ENCODE data around the gene PTPN14.

PTPN14 gene

DNA sequence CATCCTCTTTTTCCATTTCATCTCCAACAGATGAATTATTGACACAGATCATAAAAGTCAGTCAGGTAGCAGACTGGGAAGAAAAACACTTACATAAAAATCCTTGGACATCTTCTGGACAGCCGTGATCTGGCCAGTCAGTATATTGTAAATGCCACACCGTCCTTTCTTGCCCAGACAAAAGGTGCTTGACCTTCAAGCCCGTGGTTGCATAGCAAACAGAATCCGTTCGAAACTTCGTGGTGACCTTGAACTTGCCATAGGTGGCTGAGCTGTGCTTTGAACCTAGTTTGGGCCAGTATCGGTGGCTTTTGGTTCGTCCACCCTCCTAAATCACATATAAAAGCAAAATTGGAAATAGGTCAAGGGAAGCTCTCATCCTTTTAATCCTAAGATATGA is 182.0 kb downstream of the PTPN14 start:
- DNase-seq (ENCODE audit: low read depth in 2 of 2): no peak

DNA sequence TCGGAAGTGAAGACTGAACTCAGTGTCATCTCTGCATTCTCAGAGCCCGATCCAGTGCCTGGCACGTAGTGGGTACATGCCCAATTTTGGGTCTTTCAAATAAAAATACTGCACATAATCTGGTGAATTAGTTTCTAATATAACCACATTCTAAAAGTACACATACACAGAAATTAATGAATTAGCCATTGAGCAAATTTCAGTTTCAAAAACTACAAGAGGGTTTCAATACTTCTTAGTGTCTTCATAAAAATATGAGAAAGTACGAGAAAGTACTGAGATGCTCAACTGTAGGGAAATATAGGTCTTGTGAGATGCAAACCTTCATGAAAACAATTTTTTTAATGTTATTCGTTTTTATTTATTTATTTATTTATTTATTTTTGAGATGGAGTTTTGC is 183.6 kb downstream of the PTPN14 start:
- DNase-seq (ENCODE audit: low read depth in 2 of 2): no peak

DNA sequence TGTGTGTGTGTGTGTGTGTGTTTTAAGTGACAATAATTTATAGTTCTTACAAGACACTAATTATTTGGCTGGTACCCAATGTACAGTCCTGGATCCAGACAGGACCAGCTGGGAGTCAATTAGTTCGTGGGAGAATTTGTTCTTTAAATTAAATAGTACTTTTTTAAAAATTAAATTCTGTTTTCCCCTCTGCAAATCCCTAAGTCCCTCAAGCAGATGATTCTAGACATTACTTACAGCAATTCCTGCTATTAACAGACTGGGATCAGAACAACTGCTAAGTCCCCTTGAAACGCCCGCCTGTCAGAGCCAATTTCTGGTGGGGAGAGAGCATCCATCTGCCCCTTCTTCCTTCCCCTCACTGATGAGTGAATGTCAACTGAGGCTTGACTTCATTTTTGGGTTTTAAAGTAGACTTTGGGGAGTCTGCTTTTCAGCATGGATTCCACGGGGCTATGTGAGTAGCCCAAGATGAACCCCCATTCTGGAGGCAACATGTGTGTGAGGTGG is 186.6 kb downstream of the PTPN14 start:
- no peak for DNase-seq (ENCODE audit: low read depth in 2 of 2)

DNA sequence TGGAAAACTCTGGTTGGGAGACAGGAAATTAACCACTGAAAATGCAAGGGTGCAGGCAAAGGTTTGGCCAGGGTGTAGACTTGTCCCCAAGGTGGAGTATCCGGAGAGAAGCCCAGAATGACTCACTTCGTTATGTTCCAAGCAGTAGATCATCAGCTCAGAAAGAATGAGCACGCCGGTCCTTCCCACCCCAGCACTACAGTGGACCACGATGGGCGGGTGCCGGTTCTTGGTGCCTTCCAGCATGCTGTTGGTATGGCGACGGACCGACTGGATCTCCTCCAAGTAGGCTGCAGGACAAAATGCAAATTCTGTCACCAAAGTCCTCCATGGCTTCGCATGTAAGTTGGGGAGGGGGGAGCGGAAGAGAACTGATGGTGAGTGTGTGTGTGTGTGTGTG is 187.0 kb downstream of the PTPN14 start:
- no peak for DNase-seq (ENCODE audit: low read depth in 2 of 2)

DNA sequence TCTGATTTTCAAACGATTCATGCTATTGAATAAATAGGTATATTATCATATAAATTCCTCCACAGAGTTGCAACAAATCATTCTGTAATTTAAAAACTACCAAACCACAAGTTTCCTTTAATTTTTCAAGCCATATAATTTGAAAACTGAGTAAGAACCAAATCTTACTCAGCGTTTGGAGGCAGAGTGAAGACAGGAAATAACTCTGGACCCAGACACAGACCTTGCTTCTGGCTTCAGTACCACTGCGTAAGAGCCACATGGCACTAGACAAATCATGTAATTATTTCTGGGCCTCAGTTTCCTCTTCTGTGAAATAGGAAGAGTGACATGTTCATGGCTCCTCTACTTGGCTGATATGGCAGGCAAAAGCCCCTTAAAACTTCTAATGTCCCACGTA is 188.0 kb downstream of the PTPN14 start:
- DNase-seq (ENCODE audit: low read depth in 2 of 2): no peak

DNA sequence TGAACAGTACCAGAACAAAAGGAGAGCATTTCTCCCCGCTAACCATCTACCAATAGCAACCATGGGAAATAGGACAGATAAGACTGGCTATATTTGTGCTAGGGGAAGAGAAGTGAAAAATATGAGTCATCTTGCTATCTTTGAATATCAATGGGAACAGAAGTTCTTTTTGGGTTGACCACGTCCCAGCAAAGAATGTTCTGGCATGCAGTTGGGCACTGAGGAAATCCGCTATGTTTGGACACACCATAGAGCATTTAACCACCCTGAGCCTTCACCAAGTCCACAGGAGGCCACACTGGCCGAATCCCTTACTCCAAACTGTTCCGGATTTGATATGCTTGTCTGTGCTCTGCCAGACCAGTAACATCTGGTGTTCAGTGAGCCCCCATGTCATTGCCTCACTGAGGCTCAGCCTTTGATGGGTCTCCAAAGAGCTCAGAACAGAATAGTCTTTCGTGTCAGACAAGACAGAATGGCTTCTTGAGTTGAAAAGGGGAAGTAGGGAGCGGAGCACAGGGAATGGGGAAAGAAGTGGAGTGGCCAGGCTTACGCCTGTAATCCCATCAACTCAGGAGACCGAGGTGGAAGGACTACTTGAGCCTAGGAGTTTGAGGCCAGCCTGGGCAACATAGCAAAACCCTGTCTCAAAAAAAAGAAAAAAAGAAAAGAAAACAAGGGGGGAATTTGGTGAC is 189.1 kb downstream of the PTPN14 start:
- no peak for DNase-seq (ENCODE audit: low read depth in 2 of 2)

DNA sequence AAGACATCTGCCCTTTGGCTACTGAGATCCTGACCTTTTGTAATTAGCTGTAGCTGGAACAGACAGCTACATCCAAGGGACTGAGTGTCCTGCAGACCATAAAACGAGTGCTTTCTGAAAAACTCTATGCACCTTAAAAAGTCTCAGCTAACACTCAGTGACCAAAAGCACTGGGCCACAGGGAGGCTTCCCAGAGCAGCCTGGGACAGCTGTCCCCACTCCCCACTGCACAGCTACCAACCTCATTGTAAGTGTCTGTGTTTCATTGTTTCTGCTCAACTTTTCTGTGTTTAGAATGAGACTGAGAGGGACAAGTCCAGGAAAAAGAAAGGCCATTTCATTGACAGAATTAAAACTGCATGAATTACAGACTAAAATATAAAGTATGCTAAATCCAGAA is 189.8 kb downstream of the PTPN14 start:
- no peak for DNase-seq (ENCODE audit: low read depth in 2 of 2)

DNA sequence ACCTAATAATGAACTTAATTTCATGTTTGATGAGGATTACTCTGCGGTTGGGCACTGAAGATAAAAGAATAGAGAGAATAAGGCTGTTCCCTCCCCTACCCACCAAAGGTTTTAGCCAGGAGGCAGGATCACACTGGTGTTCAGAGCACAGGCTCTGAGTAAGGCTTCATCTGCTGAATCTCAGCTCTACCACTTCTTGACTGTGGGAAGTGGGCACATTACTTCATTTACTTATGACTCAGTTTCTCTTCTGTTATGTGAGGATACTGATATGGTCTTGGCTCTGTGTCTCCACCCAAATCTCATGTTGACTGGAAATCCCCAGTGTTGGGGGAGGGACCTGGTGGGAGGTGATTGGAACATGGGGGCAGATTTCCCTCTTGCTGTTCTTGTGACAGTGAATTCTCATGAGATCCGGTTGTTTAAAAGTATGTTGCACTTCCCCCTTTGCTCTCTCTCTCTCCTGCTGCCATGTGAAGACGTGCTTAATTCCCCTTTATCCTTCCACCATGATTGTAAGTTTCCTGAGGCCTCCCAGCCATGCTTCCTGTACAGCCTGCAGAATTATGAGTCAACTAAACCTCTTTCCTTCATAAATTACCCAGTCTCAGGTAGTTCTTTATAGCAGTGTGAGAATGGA is 190.8 kb downstream of the PTPN14 start:
- no peak for DNase-seq (ENCODE audit: low read depth in 2 of 2)

DNA sequence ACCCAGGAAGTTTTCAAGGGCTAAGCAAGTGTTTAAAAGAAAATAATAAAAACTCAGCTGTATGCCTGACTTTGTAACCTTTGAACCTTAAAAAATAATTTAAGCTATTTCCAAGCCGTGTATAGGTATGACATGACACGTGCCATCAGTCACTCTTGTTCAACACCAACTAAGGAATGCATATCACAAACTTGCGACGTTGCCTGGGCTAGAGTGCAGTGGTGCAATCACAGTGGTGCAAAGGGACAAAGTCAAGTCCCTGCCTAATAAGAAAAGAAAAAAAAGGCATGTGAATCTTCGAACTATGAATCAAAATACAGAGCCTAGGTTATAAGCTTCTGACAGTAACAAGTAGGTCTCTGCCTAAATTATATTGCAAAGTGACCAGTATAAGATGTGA is 191.3 kb downstream of the PTPN14 start:
- no peak for DNase-seq (ENCODE audit: low read depth in 2 of 2)

DNA sequence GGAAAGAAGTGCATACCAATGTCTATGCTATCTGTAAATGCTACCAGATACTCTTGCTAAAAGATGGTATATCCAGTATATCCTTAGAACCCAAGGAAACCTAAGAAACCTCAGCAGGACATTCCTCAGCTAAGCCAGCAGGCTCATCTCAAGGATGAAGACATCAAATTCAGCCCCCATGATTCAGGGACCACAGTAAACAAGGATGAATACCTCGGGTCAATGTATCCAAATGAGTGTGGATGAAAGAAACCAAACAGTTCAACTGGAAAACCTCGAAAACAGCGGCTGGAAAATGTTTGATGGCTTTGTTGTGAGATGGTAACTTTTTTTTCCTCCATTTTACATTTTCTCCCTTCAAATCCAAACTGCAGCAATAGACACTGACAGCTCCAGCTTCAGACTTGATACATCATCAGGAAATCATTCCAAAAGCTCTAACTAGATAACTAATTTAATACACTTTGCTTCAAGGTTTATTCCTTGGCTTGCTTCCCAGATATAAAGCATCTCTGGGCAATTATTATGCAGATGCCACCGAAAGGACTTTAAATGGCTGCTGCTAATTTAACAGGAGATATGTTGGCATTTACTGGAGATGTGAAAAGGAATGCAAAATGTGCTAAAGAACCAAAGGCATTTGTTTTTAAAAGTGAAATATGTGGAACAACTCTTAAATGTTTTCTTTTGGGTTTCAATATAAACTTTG is 196.8 kb downstream of the PTPN14 start:
- no peak for DNase-seq (ENCODE audit: low read depth in 2 of 2)

DNA sequence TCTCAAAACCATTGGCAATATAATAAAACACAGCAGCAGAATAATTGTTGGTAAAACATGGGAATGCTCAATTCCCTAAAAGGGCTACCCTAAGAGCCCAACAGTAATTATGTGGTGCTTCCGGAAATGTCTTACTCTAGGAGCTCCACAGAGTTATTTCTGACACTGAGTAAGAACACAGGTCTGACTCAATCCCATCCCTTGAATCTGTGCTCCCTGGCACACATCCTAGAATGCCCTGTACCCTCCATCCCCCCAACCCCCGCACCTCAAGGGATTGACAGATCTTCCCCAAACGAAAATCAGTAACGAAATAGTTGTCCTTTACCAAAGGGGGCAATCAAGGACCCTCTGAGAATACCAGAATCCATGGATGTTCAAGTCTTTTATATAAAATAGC is 198.6 kb downstream of the PTPN14 start:
- DNase-seq (ENCODE audit: low read depth in 2 of 2): no peak

DNA sequence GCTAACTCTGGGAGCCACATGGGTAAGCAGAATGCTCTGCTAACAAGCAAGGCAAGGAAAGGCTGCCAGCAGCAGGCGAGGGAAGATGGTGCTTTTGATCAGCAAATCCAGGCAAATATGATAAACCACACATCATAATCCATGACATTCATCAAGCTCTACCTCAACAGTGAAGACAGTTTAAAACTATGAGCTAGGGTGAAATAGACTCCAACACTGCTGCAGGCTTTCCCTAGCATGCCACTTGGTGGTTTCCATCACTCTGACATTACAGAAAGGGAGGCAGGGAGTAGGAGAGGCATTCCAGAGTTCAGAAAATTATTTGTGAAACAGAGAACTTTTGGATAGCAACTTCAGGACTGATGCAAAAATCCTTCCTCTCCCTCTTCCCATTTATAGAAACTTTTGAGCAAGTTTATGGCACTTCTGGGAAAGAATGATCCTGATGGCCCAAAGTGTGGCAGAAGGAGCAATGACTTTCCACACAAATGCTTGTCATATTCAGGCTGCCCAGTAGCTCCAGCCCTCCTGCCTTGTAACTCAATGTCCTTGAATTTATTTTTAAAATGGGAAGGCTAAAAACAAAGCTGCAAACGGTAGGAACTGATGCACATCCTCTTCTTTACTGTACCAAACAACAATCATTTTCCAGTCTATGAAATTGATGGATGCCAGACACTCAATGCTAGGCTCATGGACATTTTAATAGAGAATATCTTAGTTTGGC is 199.7 kb downstream of the PTPN14 start:
- no peak for DNase-seq (ENCODE audit: low read depth in 2 of 2)

DNA sequence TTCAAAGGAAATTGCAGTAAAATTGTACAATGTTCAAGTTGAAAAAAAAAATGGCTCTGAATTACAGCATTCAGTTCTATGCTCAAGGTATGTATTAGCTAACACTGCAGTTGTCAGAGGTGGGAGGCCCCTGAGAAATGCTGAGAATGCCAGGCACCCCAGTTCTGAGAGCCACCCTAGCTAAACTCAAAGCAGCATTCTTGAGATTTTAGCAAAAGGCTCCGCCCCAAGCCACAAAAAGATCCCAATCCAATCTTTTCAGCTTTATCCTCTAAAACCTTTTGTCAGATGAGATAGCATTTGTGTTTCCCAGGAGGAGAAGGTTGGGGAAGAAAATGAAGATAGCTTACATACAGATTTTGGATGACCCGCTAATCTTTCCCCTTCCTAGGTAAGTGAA is 201.6 kb downstream of the PTPN14 start:
- DNase-seq (ENCODE audit: low read depth in 2 of 2): no peak

DNA sequence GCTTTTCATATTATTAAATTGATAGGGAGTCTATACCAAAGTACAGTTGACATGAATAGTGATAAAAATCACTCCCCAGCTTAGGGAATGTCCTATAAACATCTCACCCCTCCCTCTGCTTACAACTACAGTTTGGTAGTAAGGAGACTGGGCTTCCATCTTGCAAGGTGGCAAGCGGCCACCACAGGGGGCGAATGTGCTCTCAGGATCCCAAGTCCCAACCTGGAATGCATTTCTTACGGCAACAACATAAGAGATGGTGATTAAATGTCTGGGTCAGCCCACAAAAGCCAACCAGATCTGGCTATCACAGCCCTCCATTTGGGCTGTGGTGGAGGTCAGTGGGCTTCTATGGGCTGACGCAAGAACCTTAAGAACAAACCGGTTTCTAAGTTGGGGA is 202.4 kb downstream of the PTPN14 start:
- no peak for DNase-seq (ENCODE audit: low read depth in 2 of 2)

DNA sequence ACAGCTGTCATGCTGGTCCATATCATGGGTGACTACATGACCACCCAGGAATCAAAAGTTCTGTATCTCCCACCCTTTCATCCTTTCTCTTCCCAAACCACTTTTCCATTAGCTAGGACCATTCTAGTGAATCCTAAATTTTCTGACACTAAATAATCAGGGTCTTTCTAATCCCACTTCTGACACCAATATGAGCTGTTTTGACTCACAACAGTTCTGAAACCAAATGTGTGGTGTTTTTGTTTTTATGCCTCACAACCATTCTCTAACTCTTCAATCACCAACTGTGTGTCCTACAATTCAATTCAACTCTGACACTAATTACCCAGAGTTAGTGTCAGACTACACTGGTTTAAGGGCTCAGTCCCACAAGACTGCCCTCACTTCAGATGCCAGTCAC is 206.5 kb downstream of the PTPN14 start:
- no peak for DNase-seq (ENCODE audit: low read depth in 2 of 2)

DNA sequence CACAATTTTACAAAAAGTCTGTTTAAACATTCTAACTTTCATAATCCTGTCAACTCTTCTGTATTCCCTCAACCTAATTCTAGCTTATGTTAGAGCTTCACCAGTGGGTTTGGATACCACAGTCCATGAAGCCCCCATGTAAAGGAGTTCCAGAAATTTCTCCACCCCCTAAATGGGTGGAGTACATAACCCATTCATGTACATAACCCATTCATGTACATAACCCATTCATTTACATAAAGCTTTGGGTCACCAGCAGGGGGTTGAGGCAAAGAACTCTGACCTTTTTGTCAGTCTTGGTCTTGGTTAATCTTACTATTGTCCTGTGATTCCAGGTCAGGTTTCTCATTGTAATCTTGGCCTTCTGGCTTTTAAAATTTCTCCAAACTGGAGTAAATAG is 208.9 kb downstream of the PTPN14 start:
- DNase-seq (ENCODE audit: low read depth in 2 of 2): no peak

DNA sequence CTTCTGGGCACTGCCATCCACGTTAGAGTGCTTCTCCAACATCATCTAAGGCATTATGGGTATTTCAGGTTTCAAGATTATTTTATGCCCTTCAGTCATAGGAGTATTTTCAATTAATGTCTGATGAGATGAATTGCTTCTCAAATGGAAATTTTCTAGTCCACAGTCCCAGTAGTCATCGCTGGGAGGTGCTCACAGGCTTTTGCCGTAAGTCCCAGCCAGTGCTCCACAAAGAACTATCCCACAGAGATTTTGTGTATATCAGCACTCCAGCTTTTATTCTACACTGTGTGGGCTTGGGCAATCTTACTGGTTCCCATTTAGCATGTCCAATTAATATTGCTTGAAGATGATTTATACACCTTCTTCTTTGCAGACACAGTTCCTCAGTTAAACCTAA is 209.5 kb downstream of the PTPN14 start:
- no peak for DNase-seq (ENCODE audit: low read depth in 2 of 2)

DNA sequence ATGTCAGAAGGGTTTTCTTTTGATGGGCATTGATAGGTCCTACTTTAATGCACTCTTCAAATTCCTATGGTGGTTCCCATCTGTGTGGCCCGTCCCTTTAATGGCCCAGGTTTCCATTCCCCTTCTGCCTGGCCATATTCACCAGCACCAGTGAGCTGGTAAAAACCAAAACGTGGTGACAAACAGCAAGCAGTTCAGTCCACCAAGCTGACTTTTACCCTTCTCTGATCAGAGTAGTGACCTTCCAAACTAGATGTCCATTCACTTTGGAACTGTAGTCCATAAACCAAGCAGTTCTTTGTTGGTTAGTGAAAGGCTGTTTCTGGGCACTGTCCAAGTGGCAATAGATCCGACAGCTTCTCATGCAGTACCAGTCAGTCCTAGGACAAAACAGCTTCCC is 209.9 kb downstream of the PTPN14 start:
- no peak for DNase-seq (ENCODE audit: low read depth in 2 of 2)

DNA sequence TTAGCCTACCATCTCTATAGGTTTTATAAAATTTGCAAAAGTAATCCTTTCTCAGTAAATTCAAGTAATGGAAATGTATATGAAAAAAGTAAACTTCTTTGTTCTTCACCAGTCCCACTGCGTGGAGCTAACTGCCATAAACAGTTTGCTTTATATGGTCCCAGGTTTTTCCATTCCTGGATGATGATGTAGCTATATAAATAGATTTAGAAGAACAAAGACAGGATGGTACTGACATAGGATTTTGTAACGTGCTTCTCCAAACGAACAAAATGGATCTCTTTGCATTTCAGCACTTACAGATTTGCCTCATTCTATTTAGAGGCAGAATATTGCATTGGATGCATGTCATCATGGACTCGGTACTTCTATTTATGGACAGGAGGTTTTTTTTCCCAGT is 213.2 kb downstream of the PTPN14 start:
- DNase-seq (ENCODE audit: low read depth in 2 of 2): no peak

DNA sequence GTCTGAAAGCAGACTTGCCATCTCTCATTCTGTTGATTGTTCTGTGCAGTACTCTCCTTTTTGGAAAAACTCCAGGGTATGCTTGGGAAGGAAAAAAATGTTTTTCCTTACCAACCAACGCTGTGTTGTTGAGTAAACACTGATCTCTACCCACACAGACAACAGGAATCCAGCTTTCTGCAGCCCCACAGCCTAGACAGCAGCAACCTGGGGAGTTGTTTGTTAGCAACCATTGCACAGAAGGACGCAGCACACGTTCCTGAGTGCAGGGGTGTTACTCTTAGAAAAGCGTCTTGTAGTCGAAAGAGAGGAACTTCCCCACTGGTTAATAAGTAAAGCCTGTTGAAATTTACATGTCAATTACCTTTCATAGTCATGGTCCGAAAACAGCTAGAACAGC is 213.9 kb downstream of the PTPN14 start:
- no peak for DNase-seq (ENCODE audit: low read depth in 2 of 2)

DNA sequence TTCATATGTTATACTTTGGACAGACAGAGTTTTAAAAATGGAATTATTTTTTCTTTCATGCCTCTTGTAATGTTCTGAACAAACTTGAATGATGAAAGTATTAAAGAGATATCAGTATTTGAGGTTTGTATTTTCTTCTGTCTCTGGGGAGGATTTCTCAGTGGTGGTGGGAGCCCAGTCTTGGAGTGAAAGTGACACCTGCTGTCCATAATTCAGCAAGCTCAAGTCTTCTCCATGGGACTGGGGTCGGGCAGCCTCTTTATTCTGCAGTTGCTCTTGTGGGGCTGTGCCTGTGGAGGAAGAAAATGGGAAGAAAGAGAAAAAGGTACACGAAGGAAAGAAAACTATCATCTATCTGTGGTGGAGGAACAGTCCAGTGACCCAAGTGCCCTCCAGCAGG is 214.4 kb downstream of the PTPN14 start:
- DNase-seq (ENCODE audit: low read depth in 2 of 2): no peak

DNA sequence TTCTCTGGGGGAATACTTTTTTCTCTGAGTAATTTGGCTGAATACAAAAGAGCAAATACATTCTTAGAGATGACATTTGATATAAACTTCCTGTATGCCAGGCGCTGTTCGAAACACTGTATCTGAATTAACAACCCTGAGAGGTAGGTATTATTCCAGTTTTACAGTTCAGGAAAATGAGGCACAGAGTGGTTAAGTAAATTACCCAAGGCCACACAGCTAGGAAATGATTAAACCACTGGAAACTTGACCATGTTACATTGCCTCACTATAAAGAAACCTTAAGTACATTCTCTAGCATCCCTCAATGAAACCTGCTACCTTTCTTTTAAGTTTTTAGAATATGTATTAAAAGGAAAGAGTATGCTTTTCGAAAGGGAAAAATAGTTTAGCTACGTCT is 215.8 kb downstream of the PTPN14 start:
- no peak for DNase-seq (ENCODE audit: low read depth in 2 of 2)
